Measurements from ENCODE around the gene GRIK1.

The GRIK1 gene

GRCh38 chr21:29604076-29604475, 335.7 kb downstream of the GRIK1 start:
- no CpG with 5 or more reads among the region's 4 CpGs for WGBS, 2 donors (ENCODE audit: extremely low coverage in 2 of 2, insufficient read length in 2 of 2, insufficient replicate concordance in 1 of 2)
- Histone ChIP-seq H3K4me2 (ENCODE audit: insufficient read depth, low read length, poor library complexity, severe bottlenecking) (no peak overlapping the region), H3K14ac (ENCODE audit: low read length) (no peak overlapping the region), H2AFZ (ENCODE audit: low read length) (no peak overlapping the region), H2BK12ac (ENCODE audit: low read length) (no peak overlapping the region), H3K23ac (ENCODE audit: low read depth, low read length, poor library complexity) (no peak overlapping the region), H3K4me1 (ENCODE audit: control insufficient read depth in 2 of 2, insufficient read depth in 1 of 2, low read depth in 1 of 2, low read length in 2 of 2) (peaks cover 2 to 10% of the 10 kb centered on the region in 2 donors), H3K18ac (ENCODE audit: low read length) (no peak overlapping the region), H2BK120ac (ENCODE audit: low read depth, low read length) (no peak overlapping the region), H3K4ac (ENCODE audit: low read length) (no peak overlapping the region), H2BK5ac (ENCODE audit: low read length) (no peak overlapping the region), H3K4me3 (ENCODE audit: low read length in 2 of 2) (no peak overlapping the region), H3K9me3 (replicated peaks in 1 of 2; ENCODE audit: control insufficient read depth in 2 of 2, insufficient read depth in 1 of 2, low read depth in 1 of 2, low read length in 2 of 2) (no peaks in the 10 kb centered on the region), H4K91ac (ENCODE audit: low read depth, low read length, poor library complexity) (no peak overlapping the region), H4K8ac (ENCODE audit: low read depth, low read length) (no peak overlapping the region), H3K79me1 (ENCODE audit: low read depth, low read length) (no peaks in the 10 kb centered on the region), H2AK5ac (ENCODE audit: low read depth, low read length) (no peak overlapping the region), H3K27ac (replicated peaks; ENCODE audit: low read length) (no peak overlapping the region), H3K27me3 (ENCODE audit: control insufficient read depth in 3 of 3, insufficient read depth in 3 of 3, low read depth in 1 of 3, low read length in 3 of 3) (no peaks in the 10 kb centered on the region), H3K9ac (ENCODE audit: low read depth, low read length, poor library complexity) (no peak overlapping the region), H3K36me3 (replicated peaks in 1 of 2; ENCODE audit: control insufficient read depth in 2 of 2, insufficient read depth in 2 of 2, low read length in 2 of 2) (no peaks in the 10 kb centered on the region), H2BK15ac (ENCODE audit: low read length) (no peak overlapping the region)
- no peak for DNase-seq (ENCODE audit: low spot score)

DNA sequence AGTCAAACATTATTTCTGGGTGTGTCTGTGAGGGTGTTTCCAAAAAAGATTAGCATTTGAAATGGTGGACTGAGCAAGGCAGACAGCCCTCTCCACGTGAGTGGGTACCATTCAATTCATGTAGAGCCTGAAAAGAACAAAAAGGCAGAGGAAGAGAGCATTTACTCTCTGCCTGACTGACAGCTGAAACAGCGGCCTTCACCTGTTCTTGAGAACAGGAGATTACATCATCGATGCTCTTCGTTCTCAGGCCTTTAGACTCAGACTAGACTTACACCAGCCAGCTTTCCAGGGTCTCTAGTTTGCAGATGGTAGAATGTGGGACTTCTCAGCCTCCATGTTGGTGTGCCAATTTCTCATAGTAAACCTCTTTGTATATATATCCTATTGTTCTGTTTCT, 338.7 kb downstream of the GRIK1 start:
- Histone ChIP-seq H3K4me2 (ENCODE audit: insufficient read depth, low read length, poor library complexity, severe bottlenecking) (no peak overlapping the region), H3K27me3 (ENCODE audit: control insufficient read depth in 3 of 3, insufficient read depth in 3 of 3, low read depth in 1 of 3, low read length in 3 of 3) (no peaks in the 10 kb centered on the region), H2BK15ac (ENCODE audit: low read length) (no peak overlapping the region), H4K8ac (ENCODE audit: low read depth, low read length) (no peak overlapping the region), H3K14ac (ENCODE audit: low read length) (no peak overlapping the region), H3K4ac (ENCODE audit: low read length) (no peak overlapping the region), H3K9me3 (replicated peaks in 1 of 2; ENCODE audit: control insufficient read depth in 2 of 2, insufficient read depth in 1 of 2, low read depth in 1 of 2, low read length in 2 of 2) (no peaks in the 10 kb centered on the region), H3K79me1 (ENCODE audit: low read depth, low read length) (no peaks in the 10 kb centered on the region), H3K9ac (ENCODE audit: low read depth, low read length, poor library complexity) (no peak overlapping the region), H3K4me3 (ENCODE audit: low read length in 2 of 2) (no peak overlapping the region), H2AK5ac (ENCODE audit: low read depth, low read length) (no peak overlapping the region), H3K27ac (replicated peaks; ENCODE audit: low read length) (no peak overlapping the region), H3K18ac (ENCODE audit: low read length) (no peak overlapping the region), H3K23ac (ENCODE audit: low read depth, low read length, poor library complexity) (no peak overlapping the region), H2BK120ac (ENCODE audit: low read depth, low read length) (no peak overlapping the region), H2AFZ (ENCODE audit: low read length) (peak overlapping the region; percentile 35), H4K91ac (ENCODE audit: low read depth, low read length, poor library complexity) (no peak overlapping the region), H3K36me3 (replicated peaks in 1 of 2; ENCODE audit: control insufficient read depth in 2 of 2, insufficient read depth in 2 of 2, low read length in 2 of 2) (no peaks in the 10 kb centered on the region), H2BK12ac (ENCODE audit: low read length) (no peak overlapping the region), H3K4me1 (ENCODE audit: control insufficient read depth in 2 of 2, insufficient read depth in 1 of 2, low read depth in 1 of 2, low read length in 2 of 2) (peaks cover 2 to 10% of the 10 kb centered on the region in 2 donors), H2BK5ac (ENCODE audit: low read length) (no peak overlapping the region)
- no peak for DNase-seq (ENCODE audit: low spot score)
- WGBS, 2 donors (ENCODE audit: extremely low coverage in 2 of 2, insufficient read length in 2 of 2, insufficient replicate concordance in 1 of 2): no CpG with 5 or more reads among the region's 4 CpGs

GRCh38 chr21:29586696-29587095, 353.1 kb downstream of the GRIK1 start:
- no CpG with 5 or more reads among the region's 1 CpG for WGBS, 2 donors (ENCODE audit: extremely low coverage in 2 of 2, insufficient read length in 2 of 2, insufficient replicate concordance in 1 of 2)
- Histone ChIP-seq H2BK5ac (ENCODE audit: low read length) (no peak overlapping the region), H3K9me3 (replicated peaks in 1 of 2; ENCODE audit: control insufficient read depth in 2 of 2, insufficient read depth in 1 of 2, low read depth in 1 of 2, low read length in 2 of 2) (no peaks in the 10 kb centered on the region), H4K8ac (ENCODE audit: low read depth, low read length) (no peak overlapping the region), H2AFZ (ENCODE audit: low read length) (no peak overlapping the region), H2AK5ac (ENCODE audit: low read depth, low read length) (no peak overlapping the region), H3K4me2 (ENCODE audit: insufficient read depth, low read length, poor library complexity, severe bottlenecking) (no peak overlapping the region), H3K4ac (ENCODE audit: low read length) (no peak overlapping the region), H3K18ac (ENCODE audit: low read length) (no peak overlapping the region), H3K14ac (ENCODE audit: low read length) (no peak overlapping the region), H4K91ac (ENCODE audit: low read depth, low read length, poor library complexity) (no peak overlapping the region), H2BK120ac (ENCODE audit: low read depth, low read length) (no peak overlapping the region), H3K4me3 (ENCODE audit: low read length in 2 of 2) (no peak overlapping the region), H3K4me1 (ENCODE audit: control insufficient read depth in 2 of 2, insufficient read depth in 1 of 2, low read depth in 1 of 2, low read length in 2 of 2) (peaks cover 4 to 15% of the 10 kb centered on the region in 2 donors), H2BK15ac (ENCODE audit: low read length) (no peak overlapping the region), H2BK12ac (ENCODE audit: low read length) (no peak overlapping the region), H3K79me1 (ENCODE audit: low read depth, low read length) (no peaks in the 10 kb centered on the region), H3K9ac (ENCODE audit: low read depth, low read length, poor library complexity) (no peak overlapping the region), H3K27me3 (ENCODE audit: control insufficient read depth in 3 of 3, insufficient read depth in 3 of 3, low read depth in 1 of 3, low read length in 3 of 3) (no peaks in the 10 kb centered on the region), H3K27ac (replicated peaks; ENCODE audit: low read length) (no peak overlapping the region), H3K36me3 (replicated peaks in 1 of 2; ENCODE audit: control insufficient read depth in 2 of 2, insufficient read depth in 2 of 2, low read length in 2 of 2) (no peaks in the 10 kb centered on the region), H3K23ac (ENCODE audit: low read depth, low read length, poor library complexity) (no peak overlapping the region)
- DNase-seq (ENCODE audit: low spot score): no peak

GRCh38 chr21:29585462-29585861, 354.3 kb downstream of the GRIK1 start:
- H3K4me1 ChIP-seq (ENCODE audit: control insufficient read depth in 2 of 2, insufficient read depth in 1 of 2, low read depth in 1 of 2, low read length in 2 of 2): peaks cover 4 to 15% of the 10 kb centered on the region in 2 donors
- H4K8ac ChIP-seq (ENCODE audit: low read depth, low read length): no peak overlapping the region
- no peak overlapping the region for H2AK5ac ChIP-seq (ENCODE audit: low read depth, low read length)
- H2AFZ ChIP-seq (ENCODE audit: low read length): no peak overlapping the region
- H3K23ac ChIP-seq (ENCODE audit: low read depth, low read length, poor library complexity): no peak overlapping the region
- no peak overlapping the region for H3K27ac ChIP-seq (replicated peaks; ENCODE audit: low read length)
- no peak overlapping the region for H2BK15ac ChIP-seq (ENCODE audit: low read length)
- no peak overlapping the region for H3K4me3 ChIP-seq (ENCODE audit: low read length in 2 of 2)
- no peak overlapping the region for H2BK5ac ChIP-seq (ENCODE audit: low read length)
- H3K18ac ChIP-seq (ENCODE audit: low read length): no peak overlapping the region
- no peaks in the 10 kb centered on the region for H3K79me1 ChIP-seq (ENCODE audit: low read depth, low read length)
- H4K91ac ChIP-seq (ENCODE audit: low read depth, low read length, poor library complexity): no peak overlapping the region
- H2BK120ac ChIP-seq (ENCODE audit: low read depth, low read length): no peak overlapping the region
- no peak overlapping the region for H3K14ac ChIP-seq (ENCODE audit: low read length)
- H3K4me2 ChIP-seq (ENCODE audit: insufficient read depth, low read length, poor library complexity, severe bottlenecking): no peak overlapping the region
- H3K27me3 ChIP-seq (ENCODE audit: control insufficient read depth in 3 of 3, insufficient read depth in 3 of 3, low read depth in 1 of 3, low read length in 3 of 3): no peaks in the 10 kb centered on the region
- H3K9ac ChIP-seq (ENCODE audit: low read depth, low read length, poor library complexity): no peak overlapping the region
- no peaks in the 10 kb centered on the region for H3K9me3 ChIP-seq (replicated peaks in 1 of 2; ENCODE audit: control insufficient read depth in 2 of 2, insufficient read depth in 1 of 2, low read depth in 1 of 2, low read length in 2 of 2)
- H3K4ac ChIP-seq (ENCODE audit: low read length): no peak overlapping the region
- H2BK12ac ChIP-seq (ENCODE audit: low read length): no peak overlapping the region
- WGBS, 2 donors (ENCODE audit: extremely low coverage in 2 of 2, insufficient read length in 2 of 2, insufficient replicate concordance in 1 of 2): no CpG with 5 or more reads among the region's 3 CpGs
- no peaks in the 10 kb centered on the region for H3K36me3 ChIP-seq (replicated peaks in 1 of 2; ENCODE audit: control insufficient read depth in 2 of 2, insufficient read depth in 2 of 2, low read length in 2 of 2)
- DNase-seq (ENCODE audit: low spot score): no peak

All from neuronal stem cell (in vitro differentiated cells).